Chondrocyte (in vitro differentiated cells): ENCODE data around the gene RASAL2. TPM values are rescaled to one million over a fixed set of nuclear protein-coding genes. Genes with fewer than 3 reads are reported as not detected.

Experiments used
- DNase-seq: peaks from one replicate; pipeline ENCODE4 v3.0.0; 2021; ENCODE audit warnings: mixed read lengths, low spot score
- H3K27ac Mint-ChIP-seq: one replicate; pipeline ENCODE4 v1.8.0; 2021; ENCODE audit warnings: mild to moderate bottlenecking, moderate library complexity, mixed read lengths; ENCODE audit not compliant: unreplicated experiment
- H3K27me3 Mint-ChIP-seq: 2 replicates; pipeline ENCODE4 v1.8.0; 2021; ENCODE audit warnings: low read depth, mixed read lengths
- H3K36me3 Mint-ChIP-seq: 2 replicates; pipeline ENCODE4 v1.8.0; 2021; ENCODE audit warnings: low read depth, mixed read lengths
- H3K4me1 Mint-ChIP-seq: 2 replicates; pipeline ENCODE4 v1.8.0; 2021; ENCODE audit warnings: low read depth, mild to moderate bottlenecking, mixed read lengths
- H3K4me3 Mint-ChIP-seq: one replicate; pipeline ENCODE4 v1.8.0; 2021; ENCODE audit warnings: mild to moderate bottlenecking, moderate library complexity, mixed read lengths; ENCODE audit not compliant: unreplicated experiment
- H3K9me3 Mint-ChIP-seq: 2 replicates; pipeline ENCODE4 v1.8.0; 2021; ENCODE audit warnings: low read depth, mixed read lengths
- total RNA-seq: library from RNA; stranded (reverse); gene quantifications from 3 replicates; pipeline ENCODE4 v1.2.1, GENCODE V29; 2021
- TF ChIP-seq, protein P1 (sequence below): fragments of 200-600 bp; sonication (generic); IDR thresholded peaks from 2 replicates; pipeline ENCODE4 v1.5.0; 2021; ENCODE audit warnings: antibody characterized with exemption, mild to moderate bottlenecking, moderate library complexity

RASAL2 gene
- total RNA-seq, 1 donor from 2014 or later, result 40.1 TPM

DNA sequence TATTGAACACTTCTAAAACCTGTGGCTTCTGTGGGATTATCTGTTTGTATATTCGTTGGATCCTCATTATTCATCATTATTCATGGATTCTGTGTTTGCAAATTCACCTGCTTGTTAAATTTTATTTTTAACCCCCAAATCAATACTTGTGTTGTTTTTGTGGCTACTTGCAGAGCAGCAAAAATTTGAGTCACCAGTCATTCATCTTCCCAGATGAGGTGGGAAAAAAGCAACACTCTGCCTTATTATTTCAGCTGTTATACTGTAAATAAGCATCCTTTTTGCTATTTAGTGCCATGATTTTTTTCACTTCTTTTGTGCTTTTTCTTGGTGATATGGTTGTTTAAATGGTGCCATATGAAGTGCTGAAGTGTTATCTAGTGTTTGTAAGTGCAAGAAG is 56.7 kb downstream of the RASAL2 start:
- DNase-seq, result no peak
- Mint-ChIP-seq H3K36me3 (no peaks in the 10 kb centered on the region), H3K27me3 (no peaks in the 10 kb centered on the region), H3K9me3 (no peaks in the 10 kb centered on the region), H3K4me3 (no peak overlapping the region), H3K27ac (no peak overlapping the region), H3K4me1 (peaks cover 68% of the 10 kb centered on the region)
- TF ChIP-seq, protein P1, sequence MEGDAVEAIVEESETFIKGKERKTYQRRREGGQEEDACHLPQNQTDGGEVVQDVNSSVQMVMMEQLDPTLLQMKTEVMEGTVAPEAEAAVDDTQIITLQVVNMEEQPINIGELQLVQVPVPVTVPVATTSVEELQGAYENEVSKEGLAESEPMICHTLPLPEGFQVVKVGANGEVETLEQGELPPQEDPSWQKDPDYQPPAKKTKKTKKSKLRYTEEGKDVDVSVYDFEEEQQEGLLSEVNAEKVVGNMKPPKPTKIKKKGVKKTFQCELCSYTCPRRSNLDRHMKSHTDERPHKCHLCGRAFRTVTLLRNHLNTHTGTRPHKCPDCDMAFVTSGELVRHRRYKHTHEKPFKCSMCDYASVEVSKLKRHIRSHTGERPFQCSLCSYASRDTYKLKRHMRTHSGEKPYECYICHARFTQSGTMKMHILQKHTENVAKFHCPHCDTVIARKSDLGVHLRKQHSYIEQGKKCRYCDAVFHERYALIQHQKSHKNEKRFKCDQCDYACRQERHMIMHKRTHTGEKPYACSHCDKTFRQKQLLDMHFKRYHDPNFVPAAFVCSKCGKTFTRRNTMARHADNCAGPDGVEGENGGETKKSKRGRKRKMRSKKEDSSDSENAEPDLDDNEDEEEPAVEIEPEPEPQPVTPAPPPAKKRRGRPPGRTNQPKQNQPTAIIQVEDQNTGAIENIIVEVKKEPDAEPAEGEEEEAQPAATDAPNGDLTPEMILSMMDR, result no peak

GRCh38 chr1:178151831-178152230 is 57.9 kb downstream of the RASAL2 start:
- no peaks in the 10 kb centered on the region for H3K36me3 Mint-ChIP-seq
- no peaks in the 10 kb centered on the region for H3K9me3 Mint-ChIP-seq
- H3K27me3 Mint-ChIP-seq, result no peaks in the 10 kb centered on the region
- no peak overlapping the region for H3K4me3 Mint-ChIP-seq
- DNase-seq, result no peak
- TF ChIP-seq, protein P1, result no peak
- peaks cover 66% of the 10 kb centered on the region for H3K4me1 Mint-ChIP-seq
- H3K27ac Mint-ChIP-seq, result peak overlapping the region; percentile 6

GRCh38 chr1:178155481-178156255 is 61.8 kb downstream of the RASAL2 start:
- Mint-ChIP-seq H3K4me1 (peaks cover 43% of the 10 kb centered on the region), H3K9me3 (no peaks in the 10 kb centered on the region), H3K4me3 (no peak overlapping the region), H3K27me3 (no peaks in the 10 kb centered on the region), H3K36me3 (no peaks in the 10 kb centered on the region), H3K27ac (peak overlapping the region; percentile 60)
- DNase-seq, result no peak
- TF ChIP-seq, protein P1, result no peak

- no peaks in the 10 kb centered on the region for H3K27me3 Mint-ChIP-seq
- H3K4me1 Mint-ChIP-seq, result peaks cover 24% of the 10 kb centered on the region
- TF ChIP-seq, protein P1, result no peak
- H3K9me3 Mint-ChIP-seq, result no peaks in the 10 kb centered on the region
- no peak overlapping the region for H3K27ac Mint-ChIP-seq
- DNase-seq, result no peak
- no peak overlapping the region for H3K4me3 Mint-ChIP-seq
- no peaks in the 10 kb centered on the region for H3K36me3 Mint-ChIP-seq
Measured at GRCh38 chr1:178160736-178161475, 67.0 kb downstream of the RASAL2 start.

- H3K4me3 Mint-ChIP-seq, result no peak overlapping the region
- TF ChIP-seq, protein P1, result no peak
- H3K4me1 Mint-ChIP-seq, result peaks cover 18% of the 10 kb centered on the region
- no peak for DNase-seq
- H3K9me3 Mint-ChIP-seq, result no peaks in the 10 kb centered on the region
- no peaks in the 10 kb centered on the region for H3K27me3 Mint-ChIP-seq
- no peaks in the 10 kb centered on the region for H3K36me3 Mint-ChIP-seq
- H3K27ac Mint-ChIP-seq, result no peak overlapping the region
Measured at GRCh38 chr1:178161516-178161915, 67.6 kb downstream of the RASAL2 start.
